ENCODE data around the gene MATR3. TPM values are rescaled to one million over a fixed set of nuclear protein-coding genes. Genes with fewer than 3 reads are reported as not detected.

MATR3 gene, protein sequence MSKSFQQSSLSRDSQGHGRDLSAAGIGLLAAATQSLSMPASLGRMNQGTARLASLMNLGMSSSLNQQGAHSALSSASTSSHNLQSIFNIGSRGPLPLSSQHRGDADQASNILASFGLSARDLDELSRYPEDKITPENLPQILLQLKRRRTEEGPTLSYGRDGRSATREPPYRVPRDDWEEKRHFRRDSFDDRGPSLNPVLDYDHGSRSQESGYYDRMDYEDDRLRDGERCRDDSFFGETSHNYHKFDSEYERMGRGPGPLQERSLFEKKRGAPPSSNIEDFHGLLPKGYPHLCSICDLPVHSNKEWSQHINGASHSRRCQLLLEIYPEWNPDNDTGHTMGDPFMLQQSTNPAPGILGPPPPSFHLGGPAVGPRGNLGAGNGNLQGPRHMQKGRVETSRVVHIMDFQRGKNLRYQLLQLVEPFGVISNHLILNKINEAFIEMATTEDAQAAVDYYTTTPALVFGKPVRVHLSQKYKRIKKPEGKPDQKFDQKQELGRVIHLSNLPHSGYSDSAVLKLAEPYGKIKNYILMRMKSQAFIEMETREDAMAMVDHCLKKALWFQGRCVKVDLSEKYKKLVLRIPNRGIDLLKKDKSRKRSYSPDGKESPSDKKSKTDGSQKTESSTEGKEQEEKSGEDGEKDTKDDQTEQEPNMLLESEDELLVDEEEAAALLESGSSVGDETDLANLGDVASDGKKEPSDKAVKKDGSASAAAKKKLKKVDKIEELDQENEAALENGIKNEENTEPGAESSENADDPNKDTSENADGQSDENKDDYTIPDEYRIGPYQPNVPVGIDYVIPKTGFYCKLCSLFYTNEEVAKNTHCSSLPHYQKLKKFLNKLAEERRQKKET
- total RNA-seq (2021; fragmentation: NEBNext Ultra II Directional; extraction: Animal tissue kit (Norgen Biotek cat#: 25700)) = 100 to 1,000 TPM; 117 to 179 (median 140) TPM
- long read RNA-seq, full-length matches to known transcripts = 91 of 183 reads
- long read RNA-seq, partial matches to known transcripts = 60 of 183 reads
- long read RNA-seq, other reads (novel, unspliced or antisense) = 32 of 183 reads

DNA sequence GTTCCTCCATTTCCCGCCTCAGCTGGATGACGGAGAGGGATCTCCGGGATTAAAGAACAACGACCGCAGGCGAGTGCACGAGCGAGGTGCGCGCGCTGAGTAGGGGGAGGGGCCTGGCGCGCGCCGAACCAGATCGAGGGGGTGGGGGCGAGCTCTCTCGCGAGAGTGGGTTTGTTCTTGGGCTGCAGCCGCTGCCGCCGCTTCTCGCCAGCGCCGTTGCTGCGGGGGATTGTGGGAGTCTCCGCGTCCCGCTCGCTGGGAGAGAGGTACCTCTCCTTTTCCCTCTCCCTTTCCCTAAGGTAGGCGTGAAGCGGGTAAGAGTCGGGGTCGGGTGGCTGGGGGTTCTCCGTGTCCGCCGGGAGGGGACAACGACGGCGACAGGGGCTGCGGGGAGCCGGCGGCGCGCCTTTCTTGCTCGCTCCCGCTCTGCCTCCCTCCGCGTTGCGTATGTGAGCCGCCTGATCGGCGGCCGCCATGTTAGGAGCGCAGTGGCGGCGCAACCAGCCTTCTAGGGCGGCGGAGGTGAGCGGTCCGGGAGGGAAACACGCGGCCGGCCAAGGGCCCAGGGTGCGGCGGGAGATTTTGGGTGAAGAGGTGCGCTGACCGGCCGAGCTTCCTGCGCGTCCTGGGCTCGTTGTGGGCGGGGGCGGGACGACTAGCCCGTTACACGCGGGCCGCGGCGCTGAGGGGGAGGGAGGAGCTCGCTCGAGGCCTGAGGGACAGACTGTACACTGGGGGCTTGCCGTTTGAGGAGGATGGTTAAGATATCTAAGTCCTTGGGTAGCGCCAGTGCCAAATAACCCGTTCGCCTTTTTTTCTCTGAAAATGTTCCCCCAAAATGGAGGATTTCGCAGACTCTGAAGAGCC is at the start of gene MATR3:
Gene MATR3 (plus strand): TSS at position 234 of the 867 bp plus-strand sequence. CDS start 13,676 bp downstream, outside the sequence.
- peak; percentile 92 for DNase-seq
- no peaks in the 10 kb centered on the region for H3K9me3 Mint-ChIP-seq
- TF ChIP-seq, protein P1, sequence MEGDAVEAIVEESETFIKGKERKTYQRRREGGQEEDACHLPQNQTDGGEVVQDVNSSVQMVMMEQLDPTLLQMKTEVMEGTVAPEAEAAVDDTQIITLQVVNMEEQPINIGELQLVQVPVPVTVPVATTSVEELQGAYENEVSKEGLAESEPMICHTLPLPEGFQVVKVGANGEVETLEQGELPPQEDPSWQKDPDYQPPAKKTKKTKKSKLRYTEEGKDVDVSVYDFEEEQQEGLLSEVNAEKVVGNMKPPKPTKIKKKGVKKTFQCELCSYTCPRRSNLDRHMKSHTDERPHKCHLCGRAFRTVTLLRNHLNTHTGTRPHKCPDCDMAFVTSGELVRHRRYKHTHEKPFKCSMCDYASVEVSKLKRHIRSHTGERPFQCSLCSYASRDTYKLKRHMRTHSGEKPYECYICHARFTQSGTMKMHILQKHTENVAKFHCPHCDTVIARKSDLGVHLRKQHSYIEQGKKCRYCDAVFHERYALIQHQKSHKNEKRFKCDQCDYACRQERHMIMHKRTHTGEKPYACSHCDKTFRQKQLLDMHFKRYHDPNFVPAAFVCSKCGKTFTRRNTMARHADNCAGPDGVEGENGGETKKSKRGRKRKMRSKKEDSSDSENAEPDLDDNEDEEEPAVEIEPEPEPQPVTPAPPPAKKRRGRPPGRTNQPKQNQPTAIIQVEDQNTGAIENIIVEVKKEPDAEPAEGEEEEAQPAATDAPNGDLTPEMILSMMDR (IDR thresholded peaks at IDR 0.05) = no peak
- H3K4me3 Mint-ChIP-seq = peak within 1 kb of the TSS; percentile 99
- peaks cover 34% of the 10 kb centered on the region for H3K4me1 Mint-ChIP-seq (ENCODE audit: low read depth)
- H3K36me3 Mint-ChIP-seq (ENCODE audit: low read depth) = peaks cover 31% of the 10 kb centered on the region
- peak within 1 kb of the TSS; percentile 99 for H3K27ac Mint-ChIP-seq
- H3K27me3 Mint-ChIP-seq (ENCODE audit: insufficient read depth) = no peaks in the 10 kb centered on the region; the same call in 1 of the 2 replicates

- peak overlapping the region; percentile 86 for H3K27ac Mint-ChIP-seq
- peaks cover 6% of the 10 kb centered on the region; the same call in 1 of the 2 replicates for H3K27me3 Mint-ChIP-seq (ENCODE audit: insufficient read depth)
- no peak for DNase-seq
- H3K9me3 Mint-ChIP-seq = no peaks in the 10 kb centered on the region
- no peaks in the 10 kb centered on the region for H3K36me3 Mint-ChIP-seq (ENCODE audit: low read depth)
- peaks cover 23% of the 10 kb centered on the region for H3K4me1 Mint-ChIP-seq (ENCODE audit: low read depth)
- H3K4me3 Mint-ChIP-seq = peak overlapping the region; percentile 43
- TF ChIP-seq, protein P1 (IDR thresholded peaks at IDR 0.05) = no peak
Measured at GRCh38 chr5:139245637-139246339, 47.8 kb upstream of the MATR3 start.

- peaks cover 3% of the 10 kb centered on the region for H3K27me3 Mint-ChIP-seq (ENCODE audit: insufficient read depth)
- DNase-seq = peak; percentile 36
- no peaks in the 10 kb centered on the region for H3K36me3 Mint-ChIP-seq (ENCODE audit: low read depth)
- H3K4me1 Mint-ChIP-seq (ENCODE audit: low read depth) = peaks cover 23% of the 10 kb centered on the region
- TF ChIP-seq, protein P1 (IDR thresholded peaks at IDR 0.05) = no peak
- H3K27ac Mint-ChIP-seq = peak overlapping the region; percentile 86
- no peaks in the 10 kb centered on the region for H3K9me3 Mint-ChIP-seq
- H3K4me3 Mint-ChIP-seq = peak overlapping the region; percentile 43
Measured at GRCh38 chr5:139246394-139246793, 47.1 kb upstream of the MATR3 start.

DNA sequence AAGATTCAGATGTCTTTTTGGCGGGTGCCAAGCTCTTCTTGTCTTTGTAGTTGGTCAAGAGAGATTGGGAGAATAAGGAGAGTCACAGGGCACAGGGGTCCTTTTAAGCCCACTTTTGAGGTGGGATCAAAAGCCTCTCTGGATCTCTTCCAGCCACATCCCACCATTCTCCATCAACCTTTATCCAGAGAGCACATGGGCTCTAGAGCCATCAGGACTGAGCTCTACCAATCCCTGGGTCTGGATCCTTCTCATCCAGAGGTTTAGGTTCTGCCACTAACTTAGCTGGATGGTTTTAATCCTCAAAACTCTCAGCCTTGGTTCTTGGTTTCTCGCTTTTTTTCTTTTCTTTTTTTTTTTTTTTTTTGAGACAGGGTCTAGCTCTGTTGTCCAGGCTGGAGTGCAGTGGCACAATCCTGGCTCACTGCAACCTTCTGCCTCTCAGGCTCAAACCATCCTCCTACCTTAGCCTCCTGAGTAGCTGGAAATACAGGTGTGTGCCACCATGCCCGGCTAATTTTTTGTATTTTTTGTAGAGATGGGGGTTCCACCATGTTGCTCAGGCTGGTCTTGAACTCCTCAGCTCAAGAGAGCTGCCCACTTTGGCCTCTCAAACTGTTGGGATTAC is 44.6 kb upstream of the MATR3 start:
- DNase-seq = no peak
- Mint-ChIP-seq H3K9me3 (no peaks in the 10 kb centered on the region), H3K4me1 (ENCODE audit: low read depth) (peaks cover 28% of the 10 kb centered on the region), H3K27ac (no peak overlapping the region), H3K36me3 (ENCODE audit: low read depth) (no peaks in the 10 kb centered on the region), H3K4me3 (no peak overlapping the region), H3K27me3 (ENCODE audit: insufficient read depth) (peaks cover 3% of the 10 kb centered on the region)
- TF ChIP-seq, protein P1 (IDR thresholded peaks at IDR 0.05) = no peak

Data from HFFc6 (cell line).